Measurements from ENCODE around the gene ABHD15. TPM values are rescaled to one million over a fixed set of nuclear protein-coding genes. Genes with fewer than 3 reads are reported as not detected.

ABHD15 gene
- total RNA-seq, 1 donor from 2014 or later = 13.3 TPM

DNA sequence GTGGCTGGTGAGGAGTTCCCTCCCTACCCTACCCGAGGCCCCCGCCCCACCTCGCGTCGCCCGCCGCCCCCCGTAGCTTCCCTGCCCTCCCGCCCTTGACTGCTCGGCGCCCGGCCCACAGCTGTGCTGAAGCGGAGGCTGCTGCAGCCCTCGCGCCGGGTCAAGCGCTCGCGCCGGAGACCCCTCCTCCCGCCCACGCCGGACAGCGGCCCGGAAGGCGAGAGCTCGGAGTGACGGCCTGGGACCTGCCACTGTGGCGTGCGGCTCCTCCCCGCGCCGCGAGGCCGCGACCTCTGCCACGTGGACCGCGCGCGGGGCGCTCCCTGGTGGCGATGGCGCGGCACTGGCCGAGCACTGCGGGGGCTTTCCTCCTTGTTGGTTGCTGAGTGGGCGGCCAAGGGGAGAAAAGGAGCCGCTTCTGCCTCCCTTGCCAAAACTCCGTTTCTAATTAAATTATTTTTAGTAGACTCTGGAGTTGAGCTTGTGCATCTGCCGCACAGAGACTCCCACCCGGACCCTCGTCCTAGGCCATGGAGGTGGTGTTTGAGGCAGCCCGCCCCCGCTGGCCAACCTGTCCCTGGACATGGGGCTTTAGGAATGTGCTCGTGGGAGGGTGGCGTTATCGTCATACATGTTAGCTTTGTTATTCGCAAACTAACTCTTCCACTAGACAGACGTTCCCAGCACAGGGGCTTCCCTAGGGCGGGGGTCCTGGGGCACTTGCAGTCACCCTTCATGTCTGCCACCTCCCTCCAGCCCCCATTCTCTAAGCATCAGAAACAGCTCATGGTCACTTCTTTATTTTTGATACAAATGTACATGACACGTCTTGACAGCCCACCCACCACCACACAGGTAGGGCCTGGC lies 6.1 kb upstream of the ABHD15 start:
- intact Hi-C loops (cut with DNase I) = no loop called here
- Histone ChIP-seq H3K27me3 (no peaks in the 10 kb centered on the region), H3K4me3 (peak overlapping the region; percentile 34 to 35), H3K4me1 (peaks cover 52% of the 10 kb centered on the region), H3K36me3 (peaks cover 0 to 34% of the 10 kb centered on the region in 2 donors), H3K9me3 (no peaks in the 10 kb centered on the region), H3K27ac (peak overlapping the region; percentile 22)
- no peak for DNase-seq (ENCODE audit: extremely low spot score in 2 of 2)
- TF ChIP-seq, protein P1, sequence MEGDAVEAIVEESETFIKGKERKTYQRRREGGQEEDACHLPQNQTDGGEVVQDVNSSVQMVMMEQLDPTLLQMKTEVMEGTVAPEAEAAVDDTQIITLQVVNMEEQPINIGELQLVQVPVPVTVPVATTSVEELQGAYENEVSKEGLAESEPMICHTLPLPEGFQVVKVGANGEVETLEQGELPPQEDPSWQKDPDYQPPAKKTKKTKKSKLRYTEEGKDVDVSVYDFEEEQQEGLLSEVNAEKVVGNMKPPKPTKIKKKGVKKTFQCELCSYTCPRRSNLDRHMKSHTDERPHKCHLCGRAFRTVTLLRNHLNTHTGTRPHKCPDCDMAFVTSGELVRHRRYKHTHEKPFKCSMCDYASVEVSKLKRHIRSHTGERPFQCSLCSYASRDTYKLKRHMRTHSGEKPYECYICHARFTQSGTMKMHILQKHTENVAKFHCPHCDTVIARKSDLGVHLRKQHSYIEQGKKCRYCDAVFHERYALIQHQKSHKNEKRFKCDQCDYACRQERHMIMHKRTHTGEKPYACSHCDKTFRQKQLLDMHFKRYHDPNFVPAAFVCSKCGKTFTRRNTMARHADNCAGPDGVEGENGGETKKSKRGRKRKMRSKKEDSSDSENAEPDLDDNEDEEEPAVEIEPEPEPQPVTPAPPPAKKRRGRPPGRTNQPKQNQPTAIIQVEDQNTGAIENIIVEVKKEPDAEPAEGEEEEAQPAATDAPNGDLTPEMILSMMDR (IDR thresholded peaks at IDR 0.05) = peak; percentile 33 to 54 (median 52)
- TF ChIP-seq POLR2AphosphoS5 (IDR thresholded peaks at IDR 0.05; ENCODE audit: insufficient read depth in 1 of 2, low read depth in 1 of 2) = no peak
- TF ChIP-seq POLR2A (IDR thresholded peaks at IDR 0.05) = no peak

- H3K9me3 ChIP-seq = no peaks in the 10 kb centered on the region
- no peaks in the 10 kb centered on the region for H3K27me3 ChIP-seq
- no peak for DNase-seq (ENCODE audit: extremely low spot score in 2 of 2)
- peak overlapping the region; percentile 34 to 35 for H3K4me3 ChIP-seq
- TF ChIP-seq POLR2A (IDR thresholded peaks at IDR 0.05) = no peak
- no peak for TF ChIP-seq POLR2AphosphoS5 (IDR thresholded peaks at IDR 0.05; ENCODE audit: insufficient read depth in 1 of 2, low read depth in 1 of 2)
- TF ChIP-seq, protein P1 (IDR thresholded peaks at IDR 0.05) = no peak
- intact Hi-C loops (cut with DNase I) = no loop called here
- peak overlapping the region; percentile 22 for H3K27ac ChIP-seq
- H3K4me1 ChIP-seq = peaks cover 43% of the 10 kb centered on the region
- peaks cover 0 to 34% of the 10 kb centered on the region in 2 donors for H3K36me3 ChIP-seq
Observed at GRCh38 chr17:29571883-29572681, 5.2 kb upstream of the ABHD15 start.

DNA sequence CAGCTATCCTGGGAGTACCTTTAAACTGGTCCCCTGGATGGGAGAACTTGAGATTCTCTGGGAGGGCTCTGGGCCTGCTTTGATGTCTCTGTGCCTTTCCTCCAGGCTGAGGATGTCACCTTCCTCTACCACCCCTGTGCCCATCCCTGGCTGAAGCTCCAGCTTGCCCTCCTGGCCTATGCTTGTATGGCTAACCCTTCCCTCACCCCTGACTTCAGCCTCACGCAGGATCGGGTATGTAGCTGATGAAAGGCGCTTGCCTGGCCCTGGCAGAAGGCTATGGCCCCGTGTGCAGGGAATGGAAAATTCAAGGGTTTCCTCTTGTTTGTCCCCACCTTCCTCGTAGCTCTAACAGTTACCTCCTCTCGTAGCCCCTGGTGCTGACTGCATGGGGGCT lies 4.6 kb upstream of the ABHD15 start:
- intact Hi-C loops (cut with DNase I) = no loop called here
- Histone ChIP-seq H3K27ac (no peak overlapping the region), H3K36me3 (peaks cover 0 to 30% of the 10 kb centered on the region in 2 donors), H3K4me1 (peaks cover 43% of the 10 kb centered on the region), H3K4me3 (no peak overlapping the region), H3K27me3 (no peaks in the 10 kb centered on the region), H3K9me3 (no peaks in the 10 kb centered on the region)
- TF ChIP-seq POLR2AphosphoS5 (IDR thresholded peaks at IDR 0.05; ENCODE audit: insufficient read depth in 1 of 2, low read depth in 1 of 2) (no peak), POLR2A (IDR thresholded peaks at IDR 0.05) (no peak)
- TF ChIP-seq, protein P1 (IDR thresholded peaks at IDR 0.05) = no peak
- peak in 1 of 2 donors; percentile 85 for DNase-seq (ENCODE audit: extremely low spot score in 2 of 2)

GRCh38 chr17:29570521-29570920 lies 3.7 kb upstream of the ABHD15 start:
- DNase-seq (ENCODE audit: extremely low spot score in 2 of 2) = no peak
- intact Hi-C loops (cut with DNase I) = no loop called here
- no peak overlapping the region for H3K27ac ChIP-seq
- H3K27me3 ChIP-seq = no peaks in the 10 kb centered on the region
- no peak overlapping the region for H3K4me3 ChIP-seq
- H3K36me3 ChIP-seq = peaks cover 0 to 20% of the 10 kb centered on the region in 2 donors
- H3K9me3 ChIP-seq = no peaks in the 10 kb centered on the region
- TF ChIP-seq POLR2A (IDR thresholded peaks at IDR 0.05) = no peak
- H3K4me1 ChIP-seq = peaks cover 51% of the 10 kb centered on the region

DNA sequence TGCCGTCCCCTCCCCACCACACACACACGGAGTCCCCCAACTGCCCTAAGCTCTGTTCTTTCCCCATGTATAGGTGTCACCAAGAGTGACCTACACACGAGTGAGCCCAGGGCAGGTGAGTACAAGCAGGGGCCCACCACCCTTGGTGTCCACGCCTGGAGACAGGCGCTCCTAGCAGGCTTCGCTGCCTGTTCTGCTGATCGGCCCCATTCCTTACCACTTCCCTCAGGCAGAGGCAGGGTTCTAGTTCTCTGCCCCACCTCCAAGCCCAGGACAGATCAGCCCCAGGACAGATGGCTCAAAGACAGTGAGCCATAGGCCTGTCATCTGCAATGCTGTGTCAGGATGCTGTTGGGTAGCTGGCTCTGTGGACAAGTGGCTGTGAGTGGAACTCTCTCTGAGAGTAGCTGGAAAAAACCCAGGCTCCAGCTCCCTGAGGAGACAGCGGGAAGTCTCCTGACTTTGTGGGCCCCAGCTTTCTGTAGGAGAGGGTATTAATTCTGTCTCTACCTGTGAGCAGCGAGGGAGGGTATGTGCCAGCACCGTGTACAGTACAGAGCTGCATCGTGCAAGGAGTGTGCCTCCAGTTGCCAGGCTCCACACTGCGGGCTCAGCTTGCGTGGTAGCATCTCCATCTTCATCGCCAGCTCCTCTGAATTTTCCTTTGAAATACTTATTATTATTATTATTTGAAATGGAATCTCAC lies 2.6 kb upstream of the ABHD15 start:
- H3K36me3 ChIP-seq = peaks cover 0 to 9% of the 10 kb centered on the region in 2 donors
- H3K27ac ChIP-seq = peak overlapping the region; percentile 91
- intact Hi-C loops (cut with DNase I) = no loop called here
- no peak for DNase-seq (ENCODE audit: extremely low spot score in 2 of 2)
- TF ChIP-seq POLR2AphosphoS5 (IDR thresholded peaks at IDR 0.05; ENCODE audit: insufficient read depth in 1 of 2, low read depth in 1 of 2) (no peak), POLR2A (IDR thresholded peaks at IDR 0.05) (no peak)
- TF ChIP-seq, protein P1 (IDR thresholded peaks at IDR 0.05) = no peak
- H3K4me3 ChIP-seq = peak overlapping the region; percentile 71 to 83
- H3K4me1 ChIP-seq = peaks cover 54% of the 10 kb centered on the region
- H3K9me3 ChIP-seq = no peaks in the 10 kb centered on the region
- no peaks in the 10 kb centered on the region for H3K27me3 ChIP-seq
